GM04504 (cell line): ENCODE results near the gene TBC1D22A.

Experiments
- DNase-seq: peaks from one replicate; pipeline ENCODE4 v3.0.0-alpha.2; 2012; ENCODE audit warnings: low read depth

The TBC1D22A gene

GRCh38 chr22:46995501-46996360, 233.3 kb downstream of the TBC1D22A start:
- DNase-seq = no peak

GRCh38 chr22:46996595-46997310, 234.3 kb downstream of the TBC1D22A start:
- DNase-seq = no peak

DNA sequence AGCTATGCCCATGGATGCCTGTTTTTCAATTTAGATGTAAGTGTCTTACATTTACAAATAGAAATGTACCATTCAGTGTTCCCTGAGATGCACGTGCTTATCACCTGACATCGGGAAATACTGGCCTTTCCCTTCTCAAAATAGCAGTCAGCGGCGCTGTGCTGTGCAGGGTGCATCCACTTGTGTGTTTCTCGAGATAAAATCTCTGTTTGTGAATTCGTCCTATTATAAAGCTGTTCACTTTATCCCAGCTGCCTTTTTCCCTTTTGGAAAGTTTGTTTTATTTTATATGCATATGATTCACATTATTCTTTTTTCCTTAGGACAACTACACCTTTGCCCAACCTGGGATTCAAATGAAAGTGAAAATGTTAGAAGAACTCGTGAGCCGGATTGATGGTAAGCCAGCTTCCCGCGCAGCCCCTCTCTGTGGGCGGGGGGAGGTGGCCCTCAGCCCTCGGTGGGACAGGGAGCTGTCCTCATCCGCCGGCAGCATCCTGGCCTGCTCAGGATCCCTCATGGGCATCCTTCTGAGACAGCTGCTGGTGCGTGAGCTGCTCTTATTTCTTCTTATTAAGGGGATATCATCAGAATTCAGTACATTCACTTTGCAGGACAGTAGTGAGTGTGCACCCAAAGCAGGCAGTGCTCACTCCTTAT, 235.0 kb downstream of the TBC1D22A start:
- no peak for DNase-seq

- DNase-seq = no peak
Measured at GRCh38 chr22:46998331-46998730, 235.9 kb downstream of the TBC1D22A start.

- no peak for DNase-seq
Measured at GRCh38 chr22:47000256-47000655, 237.8 kb downstream of the TBC1D22A start.

- DNase-seq = no peak
Measured at GRCh38 chr22:47000888-47001287, 238.4 kb downstream of the TBC1D22A start.

GRCh38 chr22:47001288-47001687, 238.8 kb downstream of the TBC1D22A start:
- DNase-seq = no peak

DNA sequence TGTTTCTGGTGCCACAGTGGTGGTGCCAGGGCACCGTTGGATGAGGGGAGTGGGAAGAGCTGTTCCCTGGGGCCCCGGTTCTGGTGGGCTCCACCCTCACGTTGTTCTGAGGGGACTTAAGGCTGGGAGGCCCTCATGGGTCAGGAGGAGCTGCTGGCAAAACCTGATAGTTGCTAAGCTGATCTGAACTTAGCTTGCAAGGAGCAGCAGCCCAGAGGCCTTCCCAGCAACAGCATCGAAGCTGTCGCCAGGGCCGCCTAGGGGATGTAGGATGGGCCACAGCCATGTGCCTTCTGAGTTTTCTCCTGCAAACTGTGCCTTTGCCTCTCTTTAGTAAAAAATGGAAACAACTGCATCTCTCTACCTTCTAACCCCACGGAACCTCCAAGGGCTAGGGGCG, 240.2 kb downstream of the TBC1D22A start:
- no peak for DNase-seq

DNA sequence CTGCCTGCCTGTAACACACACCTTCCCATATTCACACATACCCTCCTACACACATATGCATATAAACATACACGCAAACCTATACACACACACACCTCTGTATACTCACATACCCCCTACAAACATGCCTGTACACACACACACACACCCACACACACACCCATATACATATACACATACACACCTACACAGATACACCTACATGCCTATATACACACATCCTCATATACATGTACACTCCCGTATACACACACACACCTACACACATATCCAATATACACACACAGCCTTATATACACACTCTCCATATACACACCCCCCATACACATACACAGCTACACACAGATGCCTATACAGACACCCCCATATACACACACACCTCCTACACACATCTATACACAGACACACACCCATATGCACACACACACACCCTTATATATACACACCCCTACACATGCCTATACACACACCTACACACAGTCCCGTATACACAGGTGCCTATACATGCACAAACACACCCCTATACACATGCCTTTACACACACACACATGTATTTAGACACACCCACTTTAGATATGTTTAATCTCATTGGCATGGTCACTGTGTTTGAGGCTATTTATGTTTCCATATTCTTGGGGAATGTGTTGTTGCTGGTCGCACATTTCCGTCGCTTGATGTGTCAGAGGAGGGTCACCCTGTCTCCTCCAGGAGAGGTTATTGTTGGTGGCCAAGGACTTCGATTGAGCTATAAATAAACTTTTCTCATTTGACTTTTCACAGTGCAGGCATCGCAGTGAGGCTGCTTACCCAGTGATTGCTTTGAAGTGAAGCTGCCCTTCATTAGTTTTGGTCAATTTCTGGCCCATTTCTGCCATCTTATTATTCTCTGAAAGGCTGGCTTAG, 243.3 kb downstream of the TBC1D22A start:
- no peak for DNase-seq

GRCh38 chr22:47006433-47006832, 244.0 kb downstream of the TBC1D22A start:
- DNase-seq = no peak

DNA sequence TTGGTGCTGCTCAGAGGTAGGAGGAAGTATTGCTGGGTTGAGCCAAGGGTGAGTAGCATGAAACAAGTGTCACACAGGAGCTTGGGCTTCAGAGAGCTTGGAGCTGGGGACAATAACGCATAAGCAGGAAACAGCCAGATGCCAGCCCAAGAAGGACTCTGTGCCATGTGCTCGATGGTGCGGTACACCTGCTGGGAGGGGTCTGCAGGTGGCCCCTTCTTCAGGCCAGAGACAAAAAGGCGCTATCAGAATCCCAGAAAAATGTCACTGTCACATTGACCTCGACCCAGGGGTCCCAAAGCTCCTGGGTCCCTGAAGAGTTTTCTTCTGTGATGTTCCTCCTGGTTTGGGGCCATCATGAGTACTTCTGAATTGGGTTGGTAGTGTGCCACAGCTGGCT, 244.4 kb downstream of the TBC1D22A start:
- no peak for DNase-seq

- no peak for DNase-seq
Measured at GRCh38 chr22:47007496-47007895, 245.0 kb downstream of the TBC1D22A start.

DNA sequence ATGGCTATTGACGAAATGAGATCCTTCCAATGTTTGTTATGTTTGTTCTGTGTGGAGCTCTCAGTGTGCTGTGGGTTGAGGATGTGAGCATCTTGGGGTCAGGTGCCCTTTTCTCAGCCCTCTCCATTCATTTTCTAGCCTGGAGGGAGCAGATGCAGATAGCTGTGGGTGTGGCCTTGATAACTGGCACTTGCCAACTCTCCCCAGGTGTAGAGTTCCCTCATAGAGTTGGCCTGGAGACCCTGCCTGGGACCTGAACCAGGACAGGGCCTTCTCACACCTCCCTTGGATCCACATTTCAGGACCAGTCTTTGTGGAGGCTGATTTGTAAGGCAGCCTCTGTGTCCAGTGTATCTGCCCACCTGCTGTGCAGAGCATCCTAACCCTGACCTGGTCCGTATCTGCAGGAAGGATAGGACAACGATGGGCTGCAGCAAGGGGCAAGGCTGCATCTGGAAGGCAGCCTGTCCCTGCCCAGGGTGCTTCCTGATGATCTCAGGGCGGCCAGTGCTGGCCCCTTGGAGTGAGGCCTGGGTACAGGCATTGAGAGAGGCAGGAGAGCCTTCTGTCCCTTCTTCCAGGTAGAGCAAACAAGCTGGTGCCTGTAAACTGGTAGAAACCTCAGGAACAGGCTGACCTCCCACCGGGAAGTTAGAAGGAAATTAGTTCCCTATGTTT, 245.9 kb downstream of the TBC1D22A start:
- DNase-seq = no peak

GRCh38 chr22:47009304-47010101, 247.1 kb downstream of the TBC1D22A start:
- no peak for DNase-seq

- no peak for DNase-seq
Measured at GRCh38 chr22:47010211-47010610, 247.8 kb downstream of the TBC1D22A start.

GRCh38 chr22:47011131-47011858, 248.8 kb downstream of the TBC1D22A start:
- DNase-seq = no peak

GRCh38 chr22:47011859-47012258, 249.4 kb downstream of the TBC1D22A start:
- no peak for DNase-seq

GRCh38 chr22:47012589-47013370, 250.3 kb downstream of the TBC1D22A start:
- no peak for DNase-seq
